Measurements from ENCODE around the gene IL27RA. TPM values are rescaled to one million over a fixed set of nuclear protein-coding genes. Genes with fewer than 3 reads are reported as not detected.
"Not testable (repeated sequence)": the region's sequence is repeated elsewhere in the genome, so short reads cannot be mapped to it uniquely, and the experiment has no call there.

IL27RA gene
- total and polyA plus RNA-seq, 12 donors = 1.2 to 5.2 (median 3.7) TPM

GRCh38 chr19:14039181-14039580 is 7.6 kb downstream of the IL27RA start:
- Histone ChIP-seq H3K4me3 (no peak overlapping the region), H3K4me1 (replicated peaks in 1 of 2) (no peaks in the 10 kb centered on the region), H3K9me3 (replicated peaks in 1 of 3) (no peaks in the 10 kb centered on the region), H3K36me3 (replicated peaks in 1 of 2) (no peaks in the 10 kb centered on the region), H3K27me3 (no peaks in the 10 kb centered on the region), H3K27ac (no peak overlapping the region)
- no peak for DNase-seq
- intact Hi-C loops (cut with DNase I) = no loop called here
- WGBS, 4 donors = 74 to 93% (median 89%) methylated on average over 2 to 7 of the region's 7 CpGs
- TF ChIP-seq CTCF (IDR thresholded peaks at IDR 0.05) (no peak), POLR2A (IDR thresholded peaks at IDR 0.05) (no peak)

- peak; percentile 32 to 73 (median 60) for TF ChIP-seq CTCF (IDR thresholded peaks at IDR 0.05)
- peak; percentile 32 to 79 (median 58) for DNase-seq
These were observed 11.4 kb downstream of the IL27RA start for GRCh38 chr19:14042659-14043608.

GRCh38 chr19:14047866-14048265 is 16.3 kb downstream of the IL27RA start:
- not testable (repeated sequence) for DNase-seq; H3K4me3 ChIP-seq; H3K27ac ChIP-seq; H3K27me3 ChIP-seq; H3K36me3 ChIP-seq (replicated peaks in 1 of 2); H3K9me3 ChIP-seq (replicated peaks in 1 of 3); H3K4me1 ChIP-seq (replicated peaks in 1 of 2)
- WGBS, 4 donors = 95 to 99% (median 97%) methylated on average over 6 to 10 of the region's 10 CpGs
- intact Hi-C loops (cut with DNase I) = loop anchor here in 1 of 2 donors (10.0 kb wide), 1 partner anchor 163 kb away; no protein-coding TSS in a partner anchor

More at GRCh38 chr19:14042659-14043608, 11.4 kb downstream of the IL27RA start:
- H3K36me3 ChIP-seq (replicated peaks in 1 of 2); H3K4me1 ChIP-seq (replicated peaks in 1 of 2); H3K27me3 ChIP-seq; H3K4me3 ChIP-seq; H3K9me3 ChIP-seq (replicated peaks in 1 of 3): not testable (repeated sequence)
- intact Hi-C loops (cut with DNase I) = loop anchor here in 1 of 2 donors (10.0 kb wide), 1 partner anchor 158 kb away; no protein-coding TSS in a partner anchor
- H3K27ac ChIP-seq = peak overlapping the region in 2 of 5 donors; percentile 11 to 13
- 48 to 64% (median 56%) methylated on average over 16 to 19 of the region's 19 CpGs for WGBS, 4 donors

- H3K9me3 ChIP-seq (replicated peaks in 1 of 3) = no peaks in the 10 kb centered on the region
- intact Hi-C loops (cut with DNase I) = loop anchor here in 1 of 2 donors (10.0 kb wide), 1 partner anchor 164 kb away; no protein-coding TSS in a partner anchor
- H3K36me3 ChIP-seq (replicated peaks in 1 of 2) = no peaks in the 10 kb centered on the region
- H3K27ac ChIP-seq = no peak overlapping the region
- peak; percentile 43 to 79 (median 64) for TF ChIP-seq CTCF (IDR thresholded peaks at IDR 0.05)
- TF ChIP-seq POLR2A (IDR thresholded peaks at IDR 0.05) = no peak
- no peaks in the 10 kb centered on the region for H3K27me3 ChIP-seq
- H3K4me1 ChIP-seq (replicated peaks in 1 of 2) = no peaks in the 10 kb centered on the region
- no peak overlapping the region for H3K4me3 ChIP-seq
- DNase-seq = peak; percentile 42 to 70 (median 52)
- WGBS, 4 donors = 66 to 74% (median 69%) methylated on average over 7 to 8 of the region's 8 CpGs
These were observed 17.0 kb downstream of the IL27RA start for GRCh38 chr19:14048443-14049153.

Data from adrenal gland (tissue), 12 donors.